ENCODE measurements around the gene JUNB. TPM values are rescaled to one million over a fixed set of nuclear protein-coding genes. Genes with fewer than 3 reads are reported as not detected.

Gene JUNB
- total RNA-seq, 1 experiment from 2014 or later: 34.8 TPM

Other genes with a start within 250 kb of the JUNB start
- 9.3 and 10.8 TPM in 2 replicates for gene ZNF564, start 240.0 kb upstream of the JUNB start, total RNA-seq (2014; rRNA removed; shearing (Covaris generic))
- 8.0 and 9.3 TPM in 2 replicates for gene ZNF490, start 180.7 kb upstream of the JUNB start, total RNA-seq (2014; rRNA removed; shearing (Covaris generic))
- gene ZNF791, start 180.6 kb upstream of the JUNB start, total RNA-seq (2014; rRNA removed; shearing (Covaris generic)): 25.0 and 25.7 TPM in 2 replicates
- gene MAN2B1, start 124.7 kb upstream of the JUNB start, total RNA-seq (2014; rRNA removed; shearing (Covaris generic)): 31.4 and 34.6 TPM in 2 replicates
- gene WDR83, start 124.7 kb upstream of the JUNB start, total RNA-seq (2014; rRNA removed; shearing (Covaris generic)): 11.4 and 11.9 TPM in 2 replicates
- 116 and 128 TPM in 2 replicates for gene DHPS, start 109.6 kb upstream of the JUNB start, total RNA-seq (2014; rRNA removed; shearing (Covaris generic))
- gene GNG14, start 103.5 kb upstream of the JUNB start, total RNA-seq (2014; rRNA removed; shearing (Covaris generic)): 1.8 TPM in 1 of 2 replicates, not detected in the other
- gene FBXW9, start 94.9 kb upstream of the JUNB start, total RNA-seq (2014; rRNA removed; shearing (Covaris generic)): 7.8 and 8.3 TPM in 2 replicates
- 72.4 and 80.9 TPM in 2 replicates for gene TNPO2, start 67.6 kb upstream of the JUNB start, total RNA-seq (2014; rRNA removed; shearing (Covaris generic))
- gene TRIR, start 56.8 kb upstream of the JUNB start, total RNA-seq (2014; rRNA removed; shearing (Covaris generic)): 431 and 462 TPM in 2 replicates
- gene GET3, start 54.0 kb upstream of the JUNB start, total RNA-seq (2014; rRNA removed; shearing (Covaris generic)): 79.5 and 87.1 TPM in 2 replicates
- gene BEST2, start 39.7 kb upstream of the JUNB start, total RNA-seq (2014; rRNA removed; shearing (Covaris generic)): 0.04 and 0.10 TPM in 2 replicates
- gene HOOK2, start 15.9 kb upstream of the JUNB start, total RNA-seq (2014; rRNA removed; shearing (Covaris generic)): 14.1 and 19.0 TPM in 2 replicates
- 55.9 and 64.6 TPM in 2 replicates for gene PRDX2, start 10.3 kb downstream of the JUNB start, total RNA-seq (2014; rRNA removed; shearing (Covaris generic))
- gene THSD8, start 10.6 kb downstream of the JUNB start, total RNA-seq (2014; rRNA removed; shearing (Covaris generic)): not detected in 2 replicates
- gene RNASEH2A, start 15.1 kb downstream of the JUNB start, total RNA-seq (2014; rRNA removed; shearing (Covaris generic)): 92.4 and 99.0 TPM in 2 replicates
- 0.45 TPM in 1 of 2 replicates, not detected in the other for gene RTBDN, start 43.1 kb downstream of the JUNB start, total RNA-seq (2014; rRNA removed; shearing (Covaris generic))
- gene MAST1, start 47.0 kb downstream of the JUNB start, total RNA-seq (2014; rRNA removed; shearing (Covaris generic)): 4.3 and 5.6 TPM in 2 replicates
- gene DNASE2, start 90.0 kb downstream of the JUNB start, total RNA-seq (2014; rRNA removed; shearing (Covaris generic)): 16.4 and 16.8 TPM in 2 replicates
- gene KLF1, start 95.7 kb downstream of the JUNB start, total RNA-seq (2014; rRNA removed; shearing (Covaris generic)): 0.06 TPM in 1 of 2 replicates, not detected in the other
- 29.7 and 33.6 TPM in 2 replicates for gene GCDH, start 99.7 kb downstream of the JUNB start, total RNA-seq (2014; rRNA removed; shearing (Covaris generic))
- 0.24 TPM in 1 of 2 replicates, not detected in the other for gene SYCE2, start 127.8 kb downstream of the JUNB start, total RNA-seq (2014; rRNA removed; shearing (Covaris generic))
- 65.8 and 77.3 TPM in 2 replicates for gene FARSA, start 142.2 kb downstream of the JUNB start, total RNA-seq (2014; rRNA removed; shearing (Covaris generic))
- 940 and 960 TPM in 2 replicates for gene CALR, start 147.1 kb downstream of the JUNB start, total RNA-seq (2014; rRNA removed; shearing (Covaris generic))
- 129 and 131 TPM in 2 replicates for gene RAD23A, start 154.4 kb downstream of the JUNB start, total RNA-seq (2014; rRNA removed; shearing (Covaris generic))
- 59.9 and 71.5 TPM in 2 replicates for gene GADD45GIP1, start 165.7 kb downstream of the JUNB start, total RNA-seq (2014; rRNA removed; shearing (Covaris generic))
- not detected in 2 replicates for gene DAND5, start 178.1 kb downstream of the JUNB start, total RNA-seq (2014; rRNA removed; shearing (Covaris generic))
- 20.2 and 22.4 TPM in 2 replicates for gene NFIX, start 204.0 kb downstream of the JUNB start, total RNA-seq (2014; rRNA removed; shearing (Covaris generic))